Esophagus muscularis mucosa (tissue), 4 donors: ENCODE data around the gene PLEKHD1. TPM values are rescaled to one million over a fixed set of nuclear protein-coding genes. Genes with fewer than 3 reads are reported as not detected.

Experiments
- DNase-seq: peaks from one replicate; pipeline ENCODE4 v3.0.0-alpha.2; 2017; ENCODE audit errors: extremely low spot score
- H3K27ac ChIP-seq, 4 donors: fragments of 200-600 bp; sonication (generic); replicated peaks in 1 of 4; 1 replicate in 3 of 4; 2 replicates in 1 of 4; pipeline ENCODE4 v1.5.1; 2016 to 2019; ENCODE audit warnings: mild to moderate bottlenecking in 1 of 4
- H3K27me3 ChIP-seq, 4 donors: fragments of 200-600 bp; sonication (generic); one replicate each; pipeline versions ENCODE4 v1.5.1 to v1.6.0; 2016 to 2019
- H3K36me3 ChIP-seq, 4 donors: fragments of 200-600 bp; sonication (generic); one replicate each; pipeline ENCODE4 v1.5.1; 2016 to 2019
- H3K4me1 ChIP-seq, 4 donors: fragments of 200-600 bp; sonication (generic); one replicate each; pipeline ENCODE4 v1.5.1; 2016 to 2019
- H3K4me3 ChIP-seq, 4 donors: fragments of 200-600 bp; sonication (generic); 1 replicate in 2 of 4; 2 replicates in 2 of 4; pipeline ENCODE4 v1.5.1; 2016 to 2019; ENCODE audit warnings: mild to moderate bottlenecking in 4 of 4, moderate library complexity in 1 of 4
- H3K9me3 ChIP-seq, 4 donors: fragments of 200-600 bp; sonication (generic); 1 replicate in 3 of 4; 2 replicates in 1 of 4; pipeline ENCODE4 v1.5.1; 2016 to 2019
- CTCF ChIP-seq, 3 experiments: fragments of 200-600 bp in 2 of 3; fragments of 450-650 bp in 1 of 3; sonication (generic) in 2 of 3; IDR thresholded peaks; one replicate each; pipeline ENCODE4 v1.5.1; 2017 to 2019; ENCODE audit warnings: antibody characterized with exemption in 3 of 3, mild to moderate bottlenecking in 2 of 3, moderate library complexity in 1 of 3
- EP300 ChIP-seq: sonication (generic); formaldehyde crosslinking; IDR thresholded peaks from one replicate; pipeline ENCODE4 v1.6.1; 2017; ENCODE audit warnings: antibody characterized with exemption
- POLR2A ChIP-seq: fragments of 450-650 bp; IDR thresholded peaks from one replicate; pipeline ENCODE4 v1.6.1; 2017; ENCODE audit warnings: antibody characterized with exemption, moderate library complexity, mild to moderate bottlenecking, low read depth
- POLR2AphosphoS5 ChIP-seq, 2 donors: sonication (generic); formaldehyde crosslinking; IDR thresholded peaks; one replicate each; pipeline ENCODE4 v1.6.1; 2017; ENCODE audit warnings: antibody characterized with exemption in 2 of 2
- WGBS: methylation state at CpG from one replicate; pipeline ENCODE4 v1.1.5; 2018; 5-methylcytosine and 5-hydroxymethylcytosine counted together
- intact Hi-C: fragments of 100-400 bp; cut with DNase I; formaldehyde crosslinking; loops from one replicate; pipeline ENCODE4 v1.15.1; 2023
- total RNA-seq, 4 donors: library from RNA; depleted of rRNA; stranded (reverse); fragments of >200 nt; gene quantifications; one replicate each; pipeline versions ENCODE4 v1.1.0 to v1.2.1, GENCODE V29; 2016

The PLEKHD1 gene
- total RNA-seq, 4 donors from 2014 or later: 0.17 TPM; not detected in 3

GRCh38 chr14:69543341-69544115 is 59.0 kb downstream of the PLEKHD1 start:
- no peak overlapping the region for H3K4me3 ChIP-seq
- H3K36me3 ChIP-seq: no peaks in the 10 kb centered on the region
- 58% methylated on average over 12 of the region's 12 CpGs for WGBS
- no peak overlapping the region for H3K27ac ChIP-seq
- no peaks in the 10 kb centered on the region for H3K9me3 ChIP-seq
- peaks cover 4 to 6% (median 5%) of the 10 kb centered on the region in 4 donors for H3K4me1 ChIP-seq
- intact Hi-C loops: no loop called here
- no peak for DNase-seq
- TF ChIP-seq EP300: no peak
- no peak for TF ChIP-seq CTCF (IDR thresholded peaks at IDR 0.05)
- TF ChIP-seq POLR2AphosphoS5 (IDR thresholded peaks at IDR 0.05): no peak
- TF ChIP-seq POLR2A: no peak
- peaks cover 0 to 28% (median 10%) of the 10 kb centered on the region in 4 donors for H3K27me3 ChIP-seq

GRCh38 chr14:69547701-69548348 is 63.3 kb downstream of the PLEKHD1 start:
- TF ChIP-seq POLR2A: no peak
- peak in 2 of 3 experiments; percentile 11 to 42 for TF ChIP-seq CTCF (IDR thresholded peaks at IDR 0.05)
- Histone ChIP-seq H3K27me3 (peaks cover 0 to 67% (median 16%) of the 10 kb centered on the region in 4 donors), H3K4me3 (peak overlapping the region in 2 of 4 donors; percentile 18 to 20), H3K4me1 (peaks cover 4 to 6% (median 5%) of the 10 kb centered on the region in 4 donors), H3K9me3 (no peaks in the 10 kb centered on the region), H3K36me3 (no peaks in the 10 kb centered on the region), H3K27ac (no peak overlapping the region)
- 28% methylated on average over 23 of the region's 46 CpGs for WGBS
- intact Hi-C loops: no loop called here
- DNase-seq: no peak

GRCh38 chr14:69548566-69548965 is 64.0 kb downstream of the PLEKHD1 start:
- 92% methylated on average over 8 of the region's 8 CpGs for WGBS
- DNase-seq: no peak
- Histone ChIP-seq H3K27ac (no peak overlapping the region), H3K27me3 (peaks cover 0 to 66% (median 16%) of the 10 kb centered on the region in 4 donors), H3K9me3 (no peaks in the 10 kb centered on the region), H3K4me1 (peaks cover 4 to 6% (median 5%) of the 10 kb centered on the region in 4 donors), H3K4me3 (no peak overlapping the region), H3K36me3 (no peaks in the 10 kb centered on the region)
- no peak for TF ChIP-seq CTCF (IDR thresholded peaks at IDR 0.05)
- no peak for TF ChIP-seq POLR2A
- no peak for TF ChIP-seq EP300
- no peak for TF ChIP-seq POLR2AphosphoS5 (IDR thresholded peaks at IDR 0.05)
- intact Hi-C loops: no loop called here

- no peak overlapping the region for H3K4me3 ChIP-seq
- H3K27ac ChIP-seq: no peak overlapping the region
- DNase-seq: no peak
- TF ChIP-seq EP300 (no peak), CTCF (IDR thresholded peaks at IDR 0.05) (no peak), POLR2AphosphoS5 (IDR thresholded peaks at IDR 0.05) (no peak), POLR2A (no peak)
- peaks cover 0 to 61% (median 16%) of the 10 kb centered on the region in 4 donors for H3K27me3 ChIP-seq
- WGBS: 63% methylated on average over 2 of the region's 2 CpGs
- H3K9me3 ChIP-seq: no peaks in the 10 kb centered on the region
- intact Hi-C loops: no loop called here
- H3K36me3 ChIP-seq: no peaks in the 10 kb centered on the region
- peaks cover 4 to 6% (median 5%) of the 10 kb centered on the region in 4 donors for H3K4me1 ChIP-seq
Observed at GRCh38 chr14:69551511-69551910, 67.0 kb downstream of the PLEKHD1 start.
